GM23248 (cell line): ENCODE measurements around the gene C12orf56.

ENCODE experiments used
- EZH2 ChIP-seq: fragments of 200-600 bp; sonication (generic); IDR thresholded peaks from 2 replicates; pipeline ENCODE4 v1.6.1; 2018; ENCODE audit warnings: antibody characterized with exemption, mild to moderate bottlenecking; ENCODE audit not compliant: insufficient read depth, poor library complexity, severe bottlenecking
- EZH2phosphoT487 ChIP-seq: fragments of 200-600 bp; sonication (generic); IDR thresholded peaks from 2 replicates; pipeline ENCODE4 v1.6.1; 2018; ENCODE audit warnings: antibody characterized with exemption, moderate library complexity, mild to moderate bottlenecking, low read depth; ENCODE audit not compliant: insufficient read depth

DNA sequence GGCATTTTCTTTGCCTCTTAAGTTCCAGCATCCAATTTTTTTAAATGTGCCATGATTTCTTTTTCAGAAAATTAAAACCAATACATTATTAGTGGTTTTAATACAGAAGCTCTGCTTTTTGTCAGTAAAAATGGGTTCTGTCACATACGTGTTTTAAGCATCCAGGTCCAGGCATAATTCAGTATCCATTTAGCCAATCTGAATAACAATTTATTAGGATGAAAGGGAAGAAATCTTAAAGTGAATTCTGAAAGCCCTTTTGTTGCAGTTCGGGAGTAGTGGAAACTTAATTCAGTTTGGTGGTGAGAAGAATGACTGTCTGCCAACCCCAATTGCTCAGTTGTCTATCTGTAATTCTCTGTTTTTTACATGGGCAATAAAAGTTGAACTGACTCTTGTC, 20.9 kb upstream of the C12orf56 start:
- TF ChIP-seq EZH2 (no peak), EZH2phosphoT487 (no peak)
